Endodermal cell (in vitro differentiated cells): ENCODE data around the gene ASTN2. TPM values are rescaled to one million over a fixed set of nuclear protein-coding genes. Genes with fewer than 3 reads are reported as not detected.

Source experiments
- DNase-seq: peaks from one replicate; pipeline ENCODE4 v3.0.0-alpha.2; 2017
- H3K27ac ChIP-seq: 2 replicates; pipeline ENCODE4 v1.5.1; 2013; ENCODE audit warnings: mild to moderate bottlenecking, low read depth, low read length, moderate library complexity
- H3K27me3 ChIP-seq: 2 replicates; pipeline ENCODE4 v1.6.1; 2013; ENCODE audit warnings: mild to moderate bottlenecking, low read length, moderate library complexity; ENCODE audit not compliant: insufficient read depth, control insufficient read depth, poor library complexity, severe bottlenecking
- H3K36me3 ChIP-seq: 2 replicates; pipeline ENCODE4 v1.7.0; 2013; ENCODE audit warnings: mild to moderate bottlenecking, low read length, moderate library complexity; ENCODE audit not compliant: control insufficient read depth, insufficient read depth
- H3K4me1 ChIP-seq: one replicate; pipeline ENCODE4 v1.7.0; 2013; ENCODE audit warnings: low read length; ENCODE audit not compliant: control insufficient read depth, insufficient read depth
- H3K4me3 ChIP-seq: 2 replicates; pipeline ENCODE4 v1.5.1; 2013; ENCODE audit warnings: mild to moderate bottlenecking, low read length, moderate library complexity
- H3K9ac ChIP-seq: 2 replicates; pipeline ENCODE4 v1.6.1; 2013; ENCODE audit warnings: mild to moderate bottlenecking, low read length, moderate library complexity; ENCODE audit not compliant: poor library complexity, severe bottlenecking; ENCODE audit errors: extremely low read depth
- H3K9me3 ChIP-seq: 2 replicates; pipeline ENCODE4 v1.6.1; 2013; ENCODE audit warnings: mild to moderate bottlenecking, low read length, moderate library complexity; ENCODE audit not compliant: control insufficient read depth
- H3K27ac Mint-ChIP-seq: 2 replicates; pipeline ENCODE4 v1.8.0; 2020; ENCODE audit warnings: mixed read lengths
- H3K27me3 Mint-ChIP-seq: 2 replicates; pipeline ENCODE4 v1.8.0; 2021; ENCODE audit warnings: mild to moderate bottlenecking, mixed read lengths; ENCODE audit not compliant: insufficient read depth
- H3K36me3 Mint-ChIP-seq: 2 replicates; pipeline ENCODE4 v1.8.0; 2020; ENCODE audit warnings: low read depth, mixed read lengths
- H3K4me1 Mint-ChIP-seq: 2 replicates; pipeline ENCODE4 v1.8.0; 2020; ENCODE audit warnings: mixed read lengths
- H3K4me3 Mint-ChIP-seq: 2 replicates; pipeline ENCODE4 v1.8.0; 2020; ENCODE audit warnings: mild to moderate bottlenecking, moderate library complexity, mixed read lengths
- H3K9me3 Mint-ChIP-seq: 2 replicates; pipeline ENCODE4 v1.8.0; 2020; ENCODE audit warnings: mild to moderate bottlenecking, mixed read lengths
- WGBS, 2 experiments: methylation state at CpG; one replicate each; pipeline versions ENCODE4 v1.1.5 to v1.1.7; 2013; ENCODE audit warnings: missing lambda C conversion rate in 2 of 2, mixed read lengths in 1 of 2; ENCODE audit not compliant: insufficient coverage in 1 of 2, insufficient read length in 1 of 2; 5-methylcytosine and 5-hydroxymethylcytosine counted together
- total RNA-seq, 2 donors: library from RNA; stranded (reverse); fragmentation: NEBNext Ultra II Directional in 1 of 2; extraction: Animal tissue kit (Norgen Biotek cat#: 25700) in 1 of 2; gene quantifications; 2 replicates in 1 of 2; 3 replicates in 1 of 2; pipeline ENCODE4 v1.2.1, GENCODE V29; 2021
- TF ChIP-seq, protein P1 (sequence below): fragments of 200-600 bp; sonication (generic); conservative IDR thresholded peaks from 2 replicates; pipeline ENCODE4 v1.5.0; 2021; ENCODE audit warnings: antibody characterized with exemption, mild to moderate bottlenecking

The ASTN2 gene
- total RNA-seq, 2 donors from 2014 or later = 8.9 to 10.4 TPM

DNA sequence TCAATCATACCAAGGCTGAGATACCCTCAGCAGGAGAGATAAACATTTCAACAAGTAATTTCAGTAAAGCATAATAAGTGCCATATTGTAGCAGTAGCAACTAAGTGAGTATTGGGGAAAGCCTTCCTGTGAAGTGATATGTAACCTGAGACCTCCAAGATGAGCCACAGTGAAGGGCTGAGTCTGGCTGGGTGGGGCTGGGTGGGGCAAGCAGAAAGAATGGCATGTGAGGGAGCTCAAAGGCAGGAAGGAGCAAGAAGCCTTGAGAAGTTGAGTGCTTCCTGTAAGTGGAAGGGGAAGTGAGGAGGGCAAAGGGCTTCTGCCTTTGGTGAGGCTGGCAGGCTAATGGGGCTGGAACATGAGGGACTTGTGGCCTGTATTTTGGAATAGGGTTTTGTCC, 19.7 kb upstream of the ASTN2 start:
- Histone ChIP-seq H3K36me3 (no peaks in the 10 kb centered on the region), H3K27me3 (peaks cover 6% of the 10 kb centered on the region), H3K4me1 (no peaks in the 10 kb centered on the region), H3K9me3 (no peaks in the 10 kb centered on the region), H3K4me3 (no peak overlapping the region), H3K9ac (no peak overlapping the region), H3K27ac (no peak overlapping the region)
- Mint-ChIP-seq H3K4me1 (peaks cover 4% of the 10 kb centered on the region), H3K27ac (no peak overlapping the region), H3K4me3 (no peak overlapping the region), H3K27me3 (peaks cover 15% of the 10 kb centered on the region), H3K9me3 (no peaks in the 10 kb centered on the region), H3K36me3 (no peaks in the 10 kb centered on the region)
- TF ChIP-seq, protein P1, sequence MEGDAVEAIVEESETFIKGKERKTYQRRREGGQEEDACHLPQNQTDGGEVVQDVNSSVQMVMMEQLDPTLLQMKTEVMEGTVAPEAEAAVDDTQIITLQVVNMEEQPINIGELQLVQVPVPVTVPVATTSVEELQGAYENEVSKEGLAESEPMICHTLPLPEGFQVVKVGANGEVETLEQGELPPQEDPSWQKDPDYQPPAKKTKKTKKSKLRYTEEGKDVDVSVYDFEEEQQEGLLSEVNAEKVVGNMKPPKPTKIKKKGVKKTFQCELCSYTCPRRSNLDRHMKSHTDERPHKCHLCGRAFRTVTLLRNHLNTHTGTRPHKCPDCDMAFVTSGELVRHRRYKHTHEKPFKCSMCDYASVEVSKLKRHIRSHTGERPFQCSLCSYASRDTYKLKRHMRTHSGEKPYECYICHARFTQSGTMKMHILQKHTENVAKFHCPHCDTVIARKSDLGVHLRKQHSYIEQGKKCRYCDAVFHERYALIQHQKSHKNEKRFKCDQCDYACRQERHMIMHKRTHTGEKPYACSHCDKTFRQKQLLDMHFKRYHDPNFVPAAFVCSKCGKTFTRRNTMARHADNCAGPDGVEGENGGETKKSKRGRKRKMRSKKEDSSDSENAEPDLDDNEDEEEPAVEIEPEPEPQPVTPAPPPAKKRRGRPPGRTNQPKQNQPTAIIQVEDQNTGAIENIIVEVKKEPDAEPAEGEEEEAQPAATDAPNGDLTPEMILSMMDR = no peak
- DNase-seq = peak; percentile 81

DNA sequence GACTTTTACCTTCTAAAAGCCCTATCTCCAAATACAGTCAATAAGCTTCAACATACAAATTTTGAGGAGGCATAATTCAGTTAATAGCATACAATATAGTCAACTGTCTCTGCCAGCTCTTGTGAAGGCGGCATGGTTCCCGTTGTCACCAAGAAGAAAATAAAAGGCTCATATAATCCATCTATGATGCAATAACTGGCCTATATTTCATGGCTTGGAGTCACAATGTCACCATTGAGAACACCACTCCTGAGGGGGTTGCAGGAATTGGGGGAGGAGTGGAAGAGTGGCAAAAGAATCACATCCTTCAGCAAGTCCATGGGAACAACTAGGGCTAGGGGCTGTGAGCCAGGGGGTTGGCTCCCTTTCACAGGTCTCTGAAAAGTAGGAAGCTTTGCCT, 16.0 kb upstream of the ASTN2 start:
- H3K27ac ChIP-seq = no peak overlapping the region
- Mint-ChIP-seq H3K27me3 (peaks cover 17% of the 10 kb centered on the region), H3K4me3 (no peak overlapping the region), H3K9me3 (no peaks in the 10 kb centered on the region), H3K27ac (no peak overlapping the region), H3K36me3 (no peaks in the 10 kb centered on the region), H3K4me1 (no peaks in the 10 kb centered on the region)
- no peak overlapping the region for H3K9ac ChIP-seq
- no peak for DNase-seq
- no peaks in the 10 kb centered on the region for H3K9me3 ChIP-seq
- no peak overlapping the region for H3K4me3 ChIP-seq
- TF ChIP-seq, protein P1 = no peak
- H3K36me3 ChIP-seq = no peaks in the 10 kb centered on the region
- peaks cover 10% of the 10 kb centered on the region for H3K27me3 ChIP-seq
- WGBS, 2 experiments = 92 to 100% methylated on average over 1 to 2 of the region's 2 CpGs
- no peaks in the 10 kb centered on the region for H3K4me1 ChIP-seq

DNA sequence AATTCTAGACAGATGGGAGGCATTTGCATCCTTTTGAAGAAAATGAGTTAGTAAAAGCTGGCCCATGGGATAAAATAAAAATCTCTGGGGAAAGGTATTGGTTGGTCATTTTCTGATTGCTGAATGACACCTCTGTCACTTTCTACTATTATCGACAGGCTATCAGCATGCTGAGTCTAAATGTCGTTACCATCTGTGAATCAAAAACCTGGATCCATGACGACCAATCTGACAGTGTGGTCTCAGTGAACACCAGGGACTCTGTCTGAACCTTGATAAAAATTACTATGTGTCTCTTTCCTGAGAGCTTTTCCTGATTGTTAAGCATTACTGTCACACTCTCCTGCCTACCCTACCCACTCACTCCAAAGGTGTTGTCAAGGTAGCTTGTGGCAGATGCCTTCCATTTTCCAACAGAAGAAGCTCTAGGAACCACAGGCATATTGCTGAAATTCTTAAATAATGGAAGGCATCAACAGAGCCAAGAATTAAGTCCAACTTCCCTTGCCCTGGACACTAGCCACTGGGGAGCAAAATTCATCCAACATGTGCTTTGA, 12.6 kb upstream of the ASTN2 start:
- H3K27me3 Mint-ChIP-seq = peaks cover 48% of the 10 kb centered on the region
- WGBS, 2 experiments = 84 to 92% methylated on average over 3 of the region's 3 CpGs
- H3K4me3 Mint-ChIP-seq = no peak overlapping the region
- no peaks in the 10 kb centered on the region for H3K4me1 ChIP-seq
- DNase-seq = no peak
- H3K9me3 ChIP-seq = no peaks in the 10 kb centered on the region
- peaks cover 35% of the 10 kb centered on the region for H3K27me3 ChIP-seq
- no peak overlapping the region for H3K9ac ChIP-seq
- H3K4me1 Mint-ChIP-seq = no peaks in the 10 kb centered on the region
- TF ChIP-seq, protein P1 = no peak
- no peak overlapping the region for H3K4me3 ChIP-seq
- H3K27ac ChIP-seq = no peak overlapping the region
- H3K27ac Mint-ChIP-seq = no peak overlapping the region
- no peaks in the 10 kb centered on the region for H3K36me3 Mint-ChIP-seq
- no peaks in the 10 kb centered on the region for H3K36me3 ChIP-seq
- no peaks in the 10 kb centered on the region for H3K9me3 Mint-ChIP-seq
